Common myeloid progenitor, CD34-positive (primary cell): ENCODE data around the gene NEK11.

Experiments
- CTCF ChIA-PET: fragments of 350-600 bp; sonication (Branson Sonifier 250); formaldehyde crosslinking; loops from one replicate; lab custom pipeline; 2021; ENCODE audit warnings: antibody characterized with exemption; lab: Charles Lee
- POLR2A ChIA-PET: fragments of 350-600 bp; sonication (Branson Sonifier 250); formaldehyde crosslinking; loops from one replicate; lab custom pipeline; 2021; ENCODE audit warnings: antibody characterized with exemption; lab: Charles Lee
- DNase-seq, 3 donors: peaks; one replicate each; pipeline versions ENCODE4 v3.0.0 to v3.0.0-alpha.2; 2013
- H3K27ac ChIP-seq, 2 experiments: 1 replicate in 1 of 2; 2 replicates in 1 of 2; pipeline ENCODE4 v1.7.0; 2013; ENCODE audit warnings: inconsistent platforms in 2 of 2, low read length in 2 of 2, mild to moderate bottlenecking in 2 of 2, low read depth in 1 of 2, moderate library complexity in 1 of 2; ENCODE audit not compliant: severe bottlenecking in 2 of 2, insufficient read depth in 1 of 2, poor library complexity in 1 of 2
- H3K27me3 ChIP-seq, 5 experiments: replicated peaks in 2 of 5; 1 replicate in 3 of 5; 2 replicates in 2 of 5; pipeline versions ENCODE4 v1.6.1 to v1.7.0; 2013; ENCODE audit warnings: low read length in 4 of 5, mild to moderate bottlenecking in 2 of 5, moderate library complexity in 2 of 5, inconsistent platforms in 1 of 5; ENCODE audit not compliant: insufficient read depth in 5 of 5, control insufficient read depth in 4 of 5
- H3K36me3 ChIP-seq, 4 experiments: 1 replicate in 2 of 4; 2 replicates in 2 of 4; pipeline versions ENCODE4 v1.6.1 to v1.7.0; 2013; ENCODE audit warnings: low read length in 3 of 4, control low read depth in 1 of 4, mild to moderate bottlenecking in 1 of 4; ENCODE audit not compliant: control insufficient read depth in 4 of 4, insufficient read depth in 4 of 4
- H3K4me1 ChIP-seq, 4 experiments: 1 replicate in 3 of 4; 2 replicates in 1 of 4; pipeline versions ENCODE4 v1.6.1 to v1.7.1; 2013; ENCODE audit warnings: low read length in 3 of 4, mild to moderate bottlenecking in 3 of 4, control low read depth in 1 of 4, inconsistent platforms in 1 of 4, moderate library complexity in 1 of 4; ENCODE audit not compliant: control insufficient read depth in 4 of 4, insufficient read depth in 4 of 4; ENCODE audit errors: control extremely low read depth in 1 of 4
- H3K4me3 ChIP-seq, 7 experiments: 1 replicate in 4 of 7; 2 replicates in 3 of 7; pipeline versions ENCODE4 v1.5.1 to v1.7.0; 2013; ENCODE audit warnings: mild to moderate bottlenecking in 7 of 7, low read length in 6 of 7, moderate library complexity in 6 of 7, inconsistent platforms in 2 of 7, low read depth in 2 of 7, control low read depth in 1 of 7; ENCODE audit not compliant: insufficient read depth in 4 of 7, control insufficient read depth in 1 of 7; ENCODE audit errors: extremely low read depth in 1 of 7
- H3K9me3 ChIP-seq, 5 experiments: 1 replicate in 4 of 5; 2 replicates in 1 of 5; pipeline versions ENCODE4 v1.6.1 to v1.7.1; 2013; ENCODE audit warnings: low read length in 4 of 5, mild to moderate bottlenecking in 2 of 5, inconsistent platforms in 1 of 5, low read depth in 1 of 5, moderate library complexity in 1 of 5; ENCODE audit not compliant: control insufficient read depth in 4 of 5, insufficient read depth in 2 of 5; ENCODE audit errors: control extremely low read depth in 1 of 5
- WGBS: methylation state at CpG from one replicate; pipeline ENCODE4 v1.1.5; 2013; ENCODE audit not compliant: insufficient coverage; 5-methylcytosine and 5-hydroxymethylcytosine counted together

NEK11 gene

GRCh38 chr3:131079086-131079485 lies 52.4 kb downstream of the NEK11 start:
- H3K27me3 ChIP-seq: no peaks in the 10 kb centered on the region
- no peak overlapping the region for H3K4me3 ChIP-seq
- H3K36me3 ChIP-seq: no peaks in the 10 kb centered on the region
- POLR2A ChIA-PET: no interaction called here
- CTCF ChIA-PET: interaction anchor here (1.4 kb wide), 1 partner anchor 12 kb away, joined by 4 read pairs; no protein-coding TSS in a partner anchor
- no peak for DNase-seq
- WGBS: no CpG with 5 or more reads among the region's 1 CpG
- H3K27ac ChIP-seq: no peak overlapping the region
- no peaks in the 10 kb centered on the region for H3K4me1 ChIP-seq
- H3K9me3 ChIP-seq: no peaks in the 10 kb centered on the region

GRCh38 chr3:131081224-131081623 lies 54.5 kb downstream of the NEK11 start:
- H3K9me3 ChIP-seq: no peaks in the 10 kb centered on the region
- WGBS: 86% methylated on average over 1 of the region's 1 CpG
- ChIA-PET CTCF (interaction anchor here (1.2 kb wide), 1 partner anchor 15 kb away, joined by 4 read pairs; no protein-coding TSS in a partner anchor), POLR2A (interaction anchor here (0.6 kb wide), 1 partner anchor 61 kb away, joined by 3 read pairs; no protein-coding TSS in a partner anchor)
- no peak overlapping the region for H3K4me3 ChIP-seq
- DNase-seq: no peak
- H3K4me1 ChIP-seq: no peaks in the 10 kb centered on the region
- no peak overlapping the region for H3K27ac ChIP-seq
- no peaks in the 10 kb centered on the region for H3K27me3 ChIP-seq
- H3K36me3 ChIP-seq: no peaks in the 10 kb centered on the region

- CTCF ChIA-PET: no interaction called here
- no CpG with 5 or more reads among the region's 4 CpGs for WGBS
- POLR2A ChIA-PET: no interaction called here
- H3K36me3 ChIP-seq: no peaks in the 10 kb centered on the region
- H3K9me3 ChIP-seq: no peaks in the 10 kb centered on the region
- DNase-seq: no peak
- H3K27me3 ChIP-seq: no peaks in the 10 kb centered on the region
- no peak overlapping the region for H3K27ac ChIP-seq
- no peaks in the 10 kb centered on the region for H3K4me1 ChIP-seq
- H3K4me3 ChIP-seq: no peak overlapping the region
These were observed 55.6 kb downstream of the NEK11 start for GRCh38 chr3:131082246-131082645.

- H3K27me3 ChIP-seq: no peaks in the 10 kb centered on the region
- DNase-seq: no peak
- H3K36me3 ChIP-seq: no peaks in the 10 kb centered on the region
- no peaks in the 10 kb centered on the region for H3K9me3 ChIP-seq
- 72% methylated on average over 3 of the region's 5 CpGs for WGBS
- no peaks in the 10 kb centered on the region for H3K4me1 ChIP-seq
- ChIA-PET POLR2A (no interaction called here), CTCF (no interaction called here)
- H3K27ac ChIP-seq: no peak overlapping the region
- H3K4me3 ChIP-seq: no peak overlapping the region
These were observed 56.5 kb downstream of the NEK11 start for GRCh38 chr3:131082871-131083863.

GRCh38 chr3:131091768-131092167 lies 65.1 kb downstream of the NEK11 start:
- Histone ChIP-seq H3K27me3 (no peaks in the 10 kb centered on the region), H3K27ac (no peak overlapping the region), H3K9me3 (no peaks in the 10 kb centered on the region), H3K4me1 (no peaks in the 10 kb centered on the region), H3K36me3 (no peaks in the 10 kb centered on the region), H3K4me3 (no peak overlapping the region)
- POLR2A ChIA-PET: no interaction called here
- 100% methylated on average over 2 of the region's 3 CpGs for WGBS
- peak in 1 of 3 donors; percentile 3 for DNase-seq
- CTCF ChIA-PET: no interaction called here

GRCh38 chr3:131107637-131108433 lies 81.2 kb downstream of the NEK11 start:
- Histone ChIP-seq H3K27me3 (no peaks in the 10 kb centered on the region), H3K9me3 (peaks cover 0 to 6% (median 0%) of the 10 kb centered on the region in 5 experiments), H3K4me3 (no peak overlapping the region), H3K36me3 (no peaks in the 10 kb centered on the region), H3K27ac (no peak overlapping the region), H3K4me1 (peaks cover 0 to 4% (median 3%) of the 10 kb centered on the region in 4 experiments)
- no peak for DNase-seq
- POLR2A ChIA-PET: no interaction called here
- CTCF ChIA-PET: interaction anchor here (0.8 kb wide), 1 partner anchor 36 kb away, joined by 3 read pairs; no protein-coding TSS in a partner anchor
- 100% methylated on average over 3 of the region's 4 CpGs for WGBS
